Lower leg skin (tissue), 4 donors: ENCODE measurements around the gene ZBTB7C. TPM values are rescaled to one million over a fixed set of nuclear protein-coding genes. Genes with fewer than 3 reads are reported as not detected.

Experiments
- DNase-seq, 2 donors: peaks; one replicate each; pipeline ENCODE4 v3.0.0-alpha.2; 2019; ENCODE audit warnings: low spot score in 2 of 2
- H3K4me3 ChIP-seq: fragments of 200-600 bp; sonication (generic); 2 replicates; pipeline ENCODE4 v1.5.1; 2017; ENCODE audit warnings: mild to moderate bottlenecking, low read depth; ENCODE audit not compliant: poor library complexity, severe bottlenecking
- POLR2A ChIP-seq, 2 donors: fragments of 450-650 bp; IDR thresholded peaks; one replicate each; pipeline ENCODE4 v1.6.1; 2016 to 2017; ENCODE audit warnings: antibody characterized with exemption in 2 of 2, mild to moderate bottlenecking in 1 of 2, moderate library complexity in 1 of 2
- WGBS, 2 donors: methylation state at CpG; one replicate each; pipeline ENCODE4 v1.1.5; 2018; 5-methylcytosine and 5-hydroxymethylcytosine counted together
- intact Hi-C: fragments of 100-400 bp; cut with DNase I; formaldehyde crosslinking; loops from one replicate; pipeline ENCODE4 v1.15.0; 2023; ENCODE audit warnings: low total_unique reads
- total RNA-seq, 4 donors: library from RNA; depleted of rRNA; stranded (reverse); fragments of >200 nt; gene quantifications; one replicate each; pipeline ENCODE4 v1.1.0, GENCODE V29; 2016
- TF ChIP-seq, protein P1 (sequence below), 3 donors: fragments of 450-650 bp; IDR thresholded peaks; one replicate each; pipeline ENCODE4 v1.5.1; 2016; ENCODE audit warnings: antibody characterized with exemption in 3 of 3, mild to moderate bottlenecking in 3 of 3, moderate library complexity in 2 of 3

The ZBTB7C gene
- total RNA-seq, 4 donors from 2014 or later, result 44.2 to 59.7 (median 50.7) TPM

DNA sequence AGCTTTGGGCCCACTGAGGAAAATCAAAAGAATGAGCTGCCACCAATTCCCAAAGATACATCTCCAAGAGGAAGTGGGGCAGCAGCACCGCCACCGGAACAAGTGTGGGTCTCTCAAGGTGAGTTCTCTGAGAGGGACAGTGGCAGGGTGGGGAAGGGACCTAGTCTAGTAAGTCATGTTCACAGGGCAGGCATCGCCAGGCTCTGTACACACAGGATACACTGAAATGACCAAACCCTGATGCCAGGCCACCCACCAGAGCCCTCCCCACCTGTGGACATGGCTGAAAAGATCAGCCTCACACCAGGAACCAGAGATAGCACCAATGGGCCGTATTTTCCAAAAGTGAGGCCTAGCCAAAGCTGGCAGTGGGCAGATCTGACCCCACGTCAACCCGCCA, 370.5 kb downstream of the ZBTB7C start:
- WGBS, 2 donors, result 93 to 96% methylated on average over 6 of the region's 6 CpGs
- intact Hi-C loops, result loop anchor here (10.0 kb wide), 1 partner anchor 296 kb away; no protein-coding TSS in a partner anchor
- no peak overlapping the region for H3K4me3 ChIP-seq
- peak in 1 of 2 donors; percentile 84 for DNase-seq
- no peak for TF ChIP-seq POLR2A (IDR thresholded peaks at IDR 0.05)
- TF ChIP-seq, protein P1, sequence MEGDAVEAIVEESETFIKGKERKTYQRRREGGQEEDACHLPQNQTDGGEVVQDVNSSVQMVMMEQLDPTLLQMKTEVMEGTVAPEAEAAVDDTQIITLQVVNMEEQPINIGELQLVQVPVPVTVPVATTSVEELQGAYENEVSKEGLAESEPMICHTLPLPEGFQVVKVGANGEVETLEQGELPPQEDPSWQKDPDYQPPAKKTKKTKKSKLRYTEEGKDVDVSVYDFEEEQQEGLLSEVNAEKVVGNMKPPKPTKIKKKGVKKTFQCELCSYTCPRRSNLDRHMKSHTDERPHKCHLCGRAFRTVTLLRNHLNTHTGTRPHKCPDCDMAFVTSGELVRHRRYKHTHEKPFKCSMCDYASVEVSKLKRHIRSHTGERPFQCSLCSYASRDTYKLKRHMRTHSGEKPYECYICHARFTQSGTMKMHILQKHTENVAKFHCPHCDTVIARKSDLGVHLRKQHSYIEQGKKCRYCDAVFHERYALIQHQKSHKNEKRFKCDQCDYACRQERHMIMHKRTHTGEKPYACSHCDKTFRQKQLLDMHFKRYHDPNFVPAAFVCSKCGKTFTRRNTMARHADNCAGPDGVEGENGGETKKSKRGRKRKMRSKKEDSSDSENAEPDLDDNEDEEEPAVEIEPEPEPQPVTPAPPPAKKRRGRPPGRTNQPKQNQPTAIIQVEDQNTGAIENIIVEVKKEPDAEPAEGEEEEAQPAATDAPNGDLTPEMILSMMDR (IDR thresholded peaks at IDR 0.05), result no peak

- intact Hi-C loops, result loop anchor here (10.0 kb wide), 1 partner anchor 297 kb away; no protein-coding TSS in a partner anchor
- 65% methylated on average over 16 of the region's 16 CpGs for WGBS, 2 donors
- DNase-seq, result peak in 1 of 2 donors; percentile 83
- TF ChIP-seq POLR2A (IDR thresholded peaks at IDR 0.05), result no peak
- TF ChIP-seq, protein P1 (IDR thresholded peaks at IDR 0.05), result no peak
- no peak overlapping the region for H3K4me3 ChIP-seq
Measured at GRCh38 chr18:48037481-48038271, 371.5 kb downstream of the ZBTB7C start.

- intact Hi-C loops, result loop anchor here (10.0 kb wide), 1 partner anchor 298 kb away; no protein-coding TSS in a partner anchor
Measured at GRCh38 chr18:48036641-48037421, 372.4 kb downstream of the ZBTB7C start.

GRCh38 chr18:48036226-48036625, 373.0 kb downstream of the ZBTB7C start:
- TF ChIP-seq, protein P1 (IDR thresholded peaks at IDR 0.05), result no peak
- no peak for TF ChIP-seq POLR2A (IDR thresholded peaks at IDR 0.05)
- 72% methylated on average over 6 of the region's 6 CpGs for WGBS, 2 donors
- DNase-seq, result peak in 1 of 2 donors; percentile 86
- intact Hi-C loops, result loop anchor here (10.0 kb wide), 1 partner anchor 299 kb away; no protein-coding TSS in a partner anchor
- no peak overlapping the region for H3K4me3 ChIP-seq

More at GRCh38 chr18:48036641-48037421, 372.4 kb downstream of the ZBTB7C start:
- 78 to 88% methylated on average over 14 of the region's 14 CpGs for WGBS, 2 donors
- H3K4me3 ChIP-seq, result no peak overlapping the region
- TF ChIP-seq, protein P1 (IDR thresholded peaks at IDR 0.05), result no peak
- no peak for TF ChIP-seq POLR2A (IDR thresholded peaks at IDR 0.05)
- peak in 1 of 2 donors; percentile 79 for DNase-seq

- 91 to 92% methylated on average over 3 of the region's 3 CpGs for WGBS, 2 donors
- peak in 1 of 2 donors; percentile 80 for DNase-seq
- intact Hi-C loops, result loop anchor here (10.0 kb wide), 1 partner anchor 299 kb away; no protein-coding TSS in a partner anchor
- no peak for TF ChIP-seq POLR2A (IDR thresholded peaks at IDR 0.05)
- TF ChIP-seq, protein P1 (IDR thresholded peaks at IDR 0.05), result no peak
- no peak overlapping the region for H3K4me3 ChIP-seq
Measured at GRCh38 chr18:48035556-48035860, 373.7 kb downstream of the ZBTB7C start.
